GM23248 (cell line): ENCODE data around the gene HOXB3.

Source experiments
- EZH2 ChIP-seq: fragments of 200-600 bp; sonication (generic); IDR thresholded peaks from 2 replicates; pipeline ENCODE4 v1.6.1; 2018; ENCODE audit warnings: antibody characterized with exemption, mild to moderate bottlenecking; ENCODE audit not compliant: insufficient read depth, poor library complexity, severe bottlenecking
- EZH2phosphoT487 ChIP-seq: fragments of 200-600 bp; sonication (generic); IDR thresholded peaks from 2 replicates; pipeline ENCODE4 v1.6.1; 2018; ENCODE audit warnings: antibody characterized with exemption, moderate library complexity, mild to moderate bottlenecking, low read depth; ENCODE audit not compliant: insufficient read depth

- TF ChIP-seq EZH2 (no peak), EZH2phosphoT487 (no peak)
These were observed 796 bp downstream of the HOXB3 start for GRCh38 chr17:48589060-48589830.
